IMR-90 (cell line): ENCODE results near the gene CDK17. TPM values are rescaled to one million over a fixed set of nuclear protein-coding genes. Genes with fewer than 3 reads are reported as not detected.

ENCODE experiments used
- ATAC-seq: fragments of 200-7000 bp; cut with Tn5 transposase; 2 replicates; pipeline ENCODE4 v1.9.1; 2020; ENCODE audit warnings: low read depth, mild to moderate bottlenecking, moderate library complexity
- BruUV-seq: library from RNA; stranded (reverse); fragments of 400-500 nt; replicated peaks from 2 replicates; lab custom pipeline; 2021; lab: Mats Ljungman, UMichigan
- CTCF ChIA-PET: fragments of 300-600 bp; formaldehyde crosslinking; extraction: SDS; loops from one replicate; lab custom pipeline; 2021; ENCODE audit warnings: antibody characterized with exemption; lab: Yijun Ruan, JAX
- POLR2A ChIA-PET: fragments of 300-600 bp; sonication (Branson Sonifier 250); formaldehyde crosslinking; loops from one replicate; lab custom pipeline; 2022; ENCODE audit warnings: antibody characterized with exemption; ENCODE audit not compliant: unreplicated experiment; lab: Charles Lee
- DNase-seq: peaks from one replicate; pipeline ENCODE4 v3.0.0; 2013
- H2AFZ ChIP-seq: replicated peaks from 2 replicates; pipeline ENCODE3; 2013; ENCODE audit warnings: low read length, mild to moderate bottlenecking; ENCODE audit not compliant: poor library complexity
- H2AK5ac ChIP-seq: 2 replicates; pipeline ENCODE4 v1.6.1; 2013; ENCODE audit warnings: low read depth, low read length, inconsistent platforms
- H2AK9ac ChIP-seq: replicated peaks from 2 replicates; pipeline ENCODE3; 2013; ENCODE audit warnings: mild to moderate bottlenecking, low read depth, low read length, moderate library complexity; ENCODE audit not compliant: poor library complexity
- H2BK120ac ChIP-seq: 2 replicates; pipeline ENCODE4 v1.6.1; 2013; ENCODE audit warnings: low read depth, low read length, inconsistent platforms
- H2BK15ac ChIP-seq: 3 replicates; pipeline ENCODE4 v1.6.1; 2013; ENCODE audit warnings: low read depth, low read length, inconsistent platforms
- H2BK20ac ChIP-seq: 2 replicates; pipeline ENCODE4 v1.6.1; 2013; ENCODE audit warnings: low read depth, mild to moderate bottlenecking, inconsistent platforms, low read length, moderate library complexity
- H2BK5ac ChIP-seq: 2 replicates; pipeline ENCODE4 v1.6.1; 2013; ENCODE audit warnings: mild to moderate bottlenecking, low read depth, low read length, inconsistent platforms; ENCODE audit not compliant: poor library complexity, severe bottlenecking
- H3K14ac ChIP-seq: replicated peaks from 2 replicates; pipeline ENCODE4 v1.6.1; 2013; ENCODE audit warnings: low read depth, low read length, inconsistent platforms
- H3K18ac ChIP-seq: 2 replicates; pipeline ENCODE4 v1.6.1; 2013; ENCODE audit warnings: low read depth, low read length, control low read depth
- H3K23ac ChIP-seq: 2 replicates; pipeline ENCODE4 v1.6.1; 2013; ENCODE audit warnings: low read depth, low read length, inconsistent platforms
- H3K27ac ChIP-seq: 2 replicates; pipeline ENCODE4 v1.5.1; 2013; ENCODE audit warnings: mild to moderate bottlenecking, control low read depth, low read length; ENCODE audit not compliant: insufficient read depth
- H3K27me3 ChIP-seq: 2 replicates; pipeline ENCODE4 v1.6.1; 2013; ENCODE audit warnings: low read length; ENCODE audit not compliant: control insufficient read depth, insufficient read depth
- H3K36me3 ChIP-seq: 2 replicates; pipeline ENCODE4 v1.6.1; 2013; ENCODE audit warnings: low read length, mixed read lengths; ENCODE audit not compliant: control insufficient read depth, insufficient read depth
- H3K4ac ChIP-seq: 2 replicates; pipeline ENCODE4 v1.6.1; 2013; ENCODE audit warnings: low read depth, low read length, inconsistent platforms
- H3K4me1 ChIP-seq: 2 replicates; pipeline ENCODE4 v1.6.1; 2013; ENCODE audit warnings: low read length, mixed read lengths; ENCODE audit not compliant: control insufficient read depth, insufficient read depth
- H3K4me2 ChIP-seq: 2 replicates; pipeline ENCODE4 v1.6.1; 2013; ENCODE audit warnings: low read depth, mild to moderate bottlenecking, control low read depth, low read length, moderate library complexity
- H3K4me3 ChIP-seq: 2 replicates; pipeline ENCODE4 v1.5.1; 2013; ENCODE audit warnings: low read depth, mild to moderate bottlenecking, control low read depth, low read length, moderate library complexity; ENCODE audit not compliant: insufficient read depth
- H3K56ac ChIP-seq: 2 replicates; pipeline ENCODE4 v1.6.1; 2013; ENCODE audit warnings: low read length, inconsistent platforms; ENCODE audit not compliant: insufficient read depth; ENCODE audit errors: extremely low read depth
- H3K79me1 ChIP-seq, 2 experiments: 2 replicates each; pipeline ENCODE4 v1.6.1; 2013; ENCODE audit warnings: low read length in 2 of 2, inconsistent platforms in 1 of 2, low read depth in 1 of 2
- H3K9ac ChIP-seq: 2 replicates; pipeline ENCODE4 v1.6.1; 2013; ENCODE audit warnings: low read depth, low read length, control low read depth
- H3K9me1 ChIP-seq: 2 replicates; pipeline ENCODE4 v1.6.1; 2013; ENCODE audit warnings: low read length, inconsistent platforms; ENCODE audit not compliant: insufficient read depth
- H3K9me3 ChIP-seq: 2 replicates; pipeline ENCODE4 v1.6.1; 2013; ENCODE audit warnings: low read length; ENCODE audit not compliant: control insufficient read depth, insufficient read depth
- H4K20me1 ChIP-seq: 2 replicates; pipeline ENCODE4 v1.6.1; 2013; ENCODE audit warnings: low read length, inconsistent platforms; ENCODE audit not compliant: insufficient read depth
- H4K5ac ChIP-seq: 2 replicates; pipeline ENCODE4 v1.6.1; 2013; ENCODE audit warnings: mild to moderate bottlenecking, low read depth, low read length, control low read depth
- H4K8ac ChIP-seq, 2 experiments: 2 replicates each; pipeline ENCODE4 v1.6.1; 2013; ENCODE audit warnings: low read depth in 2 of 2, low read length in 2 of 2, control low read depth in 1 of 2, inconsistent platforms in 1 of 2
- H4K91ac ChIP-seq: 2 replicates; pipeline ENCODE4 v1.6.1; 2013; ENCODE audit warnings: low read depth, low read length, inconsistent platforms; ENCODE audit not compliant: insufficient read depth
- CTCF ChIP-seq: conservative IDR thresholded peaks from 2 replicates; pipeline ENCODE4 v1.5.1; 2012; ENCODE audit warnings: mild to moderate bottlenecking, low read depth, low read length, improper control_type of control experiment
- MXI1 ChIP-seq: IDR thresholded peaks from 2 replicates; pipeline ENCODE4 v1.6.1; 2012; ENCODE audit warnings: low read depth, mild to moderate bottlenecking, low read length, moderate library complexity, borderline replicate concordance
- POLR2A ChIP-seq: IDR thresholded peaks from 2 replicates; pipeline ENCODE4 v1.6.1; 2012; ENCODE audit warnings: mild to moderate bottlenecking, low read depth, low read length
- RFX5 ChIP-seq: IDR thresholded peaks from 2 replicates; pipeline ENCODE4 v1.8.0; 2012; ENCODE audit warnings: low read depth, mild to moderate bottlenecking, low read length, moderate library complexity
- USF2 ChIP-seq: fragments of 150-350 bp; IDR thresholded peaks from 2 replicates; pipeline ENCODE4 v1.6.1; 2017; ENCODE audit warnings: mild to moderate bottlenecking, antibody characterized with exemption, low read length, low read depth
- WGBS, 2 experiments: methylation state at CpG; one replicate each; pipeline versions ENCODE4 v1.1.5 to v1.1.7; 2013; ENCODE audit warnings: missing lambda C conversion rate in 2 of 2; ENCODE audit not compliant: insufficient read length in 1 of 2; ENCODE audit errors: extremely low coverage in 2 of 2; 5-methylcytosine and 5-hydroxymethylcytosine counted together
- dilution Hi-C: fragments of 300-500 bp; cut with HindIII; formaldehyde crosslinking; loops from one replicate; pipeline ENCODE4 v1.14.3; 2018; ENCODE audit warnings: low sequenced_read_pairs; ENCODE audit not compliant: unreplicated experiment
- in situ Hi-C: fragments of 300-500 bp; cut with MboI; formaldehyde crosslinking; loops from 3 replicates; pipeline ENCODE4 v1.14.3; 2019; ENCODE audit warnings: low sequenced_read_pairs, inconsistent platforms, mixed read lengths
- intact Hi-C: fragments of 100-400 bp; cut with micrococcal nuclease; formaldehyde crosslinking; loops from 2 replicates; pipeline ENCODE4 v1.10.0; 2022
- polyA plus RNA-seq, 3 experiments: library from polyadenylated mRNA; depleted of rRNA; stranded (reverse); fragments of >200 nt; gene quantifications; 2 replicates each; pipeline ENCODE4 v1.2.3, GENCODE V29; 2012; ENCODE audit warnings: low replicate concordance in 1 of 3
- total RNA-seq: library from RNA; depleted of rRNA; stranded (reverse); fragments of >200 nt; gene quantifications from 2 replicates; pipeline ENCODE4 v1.2.3, GENCODE V29; 2012

Gene CDK17
- total and polyA plus RNA-seq, 2 of the 4 experiments (the other 2 are of a cell fraction): 14.5 to 50.2 TPM

- no peak overlapping the region for H3K4me3 ChIP-seq
- peak overlapping the region; percentile 37; the same call in 1 of the 2 replicates for H2AK5ac ChIP-seq
- no peaks in the 10 kb centered on the region; the same call in 1 of the 2 replicates for H3K9me1 ChIP-seq
- DNase-seq (no peak), ATAC-seq (no peak)
- H4K20me1 ChIP-seq: no peaks in the 10 kb centered on the region
- H4K8ac ChIP-seq: no peak overlapping the region
- H2BK15ac ChIP-seq: no peak overlapping the region; the same call in 2 of the 3 replicates
- in situ Hi-C loops (no loop called here), intact Hi-C loops (no loop called here), dilution Hi-C loops (no loop called here)
- peaks cover 11% of the 10 kb centered on the region for H3K4me1 ChIP-seq
- CTCF ChIA-PET: interaction anchor here (0.6 to 1.0 kb wide), 2 partner anchors 19 to 753 kb away, joined by 3 read pairs; no protein-coding TSS in a partner anchor
- peak overlapping the region; percentile 50; the same call in 1 of the 2 replicates for H3K18ac ChIP-seq
- H2BK5ac ChIP-seq: peak overlapping the region; percentile 13
- no peak overlapping the region for H3K27ac ChIP-seq
- no peak overlapping the region; the same call in 1 of the 2 replicates for H4K91ac ChIP-seq
- H2AK9ac ChIP-seq: no peak overlapping the region
- no peak overlapping the region for H3K23ac ChIP-seq
- no peak overlapping the region for H3K4ac ChIP-seq
- H3K9ac ChIP-seq: no peak overlapping the region
- H3K36me3 ChIP-seq: no peaks in the 10 kb centered on the region
- H3K14ac ChIP-seq: no peak overlapping the region
- POLR2A ChIA-PET: no interaction called here
- 100% methylated on average over 1 of the region's 5 CpGs; no CpG with 5 or more reads in 1 of the 2 experiments for WGBS, 2 experiments
- H3K56ac ChIP-seq: no peak overlapping the region
- H3K4me2 ChIP-seq: no peak overlapping the region
- peak overlapping the region; percentile 26; the same call in 1 of the 2 replicates for H4K5ac ChIP-seq
- H3K79me1 ChIP-seq: peaks cover 6 to 8% of the 10 kb centered on the region in 2 experiments
- H3K27me3 ChIP-seq: no peaks in the 10 kb centered on the region
- no TSS peak for BruUV-seq
- no peak overlapping the region for H2BK20ac ChIP-seq
- H2AFZ ChIP-seq: no peak overlapping the region
- TF ChIP-seq CTCF: no peak
- no peak for TF ChIP-seq RFX5
- TF ChIP-seq USF2: no peak
- no peak for TF ChIP-seq POLR2A
- TF ChIP-seq MXI1: no peak
- H3K9me3 ChIP-seq: no peaks in the 10 kb centered on the region
- no peak overlapping the region for H2BK120ac ChIP-seq
Measured at GRCh38 chr12:96419576-96420276, 19.5 kb upstream of the CDK17 start.
